Suppressor macrophage (primary cell): ENCODE results near the gene PPP1R9A.
A peak's percentile ranks its signal among the peaks of the same experiment; 100 is the strongest.

ENCODE experiments used
- DNase-seq, 4 experiments: peaks; one replicate each; pipeline ENCODE4 v3.0.0-alpha.2; 2020 to 2022

Gene PPP1R9A

GRCh38 chr7:95035295-95035694, 127.9 kb downstream of the PPP1R9A start:
- no peak for DNase-seq

GRCh38 chr7:95041031-95041430, 133.6 kb downstream of the PPP1R9A start:
- DNase-seq, result no peak

GRCh38 chr7:95045236-95045923, 138.0 kb downstream of the PPP1R9A start:
- peak; percentile 21 to 50 (median 28) for DNase-seq

GRCh38 chr7:95046494-95047240, 139.3 kb downstream of the PPP1R9A start:
- peak in 1 of 4 experiments; percentile 5 for DNase-seq

- DNase-seq, result no peak
These were observed 139.9 kb downstream of the PPP1R9A start for GRCh38 chr7:95047291-95047690.

GRCh38 chr7:95052566-95053094, 145.2 kb downstream of the PPP1R9A start:
- no peak for DNase-seq

GRCh38 chr7:95054386-95054785, 147.0 kb downstream of the PPP1R9A start:
- no peak for DNase-seq

- no peak for DNase-seq
These were observed 147.9 kb downstream of the PPP1R9A start for GRCh38 chr7:95055295-95055694.

GRCh38 chr7:95056107-95056739, 148.8 kb downstream of the PPP1R9A start:
- DNase-seq, result no peak

- no peak for DNase-seq
These were observed 149.5 kb downstream of the PPP1R9A start for GRCh38 chr7:95056901-95057300.

- no peak for DNase-seq
These were observed 152.5 kb downstream of the PPP1R9A start for GRCh38 chr7:95059842-95060313.

GRCh38 chr7:95062901-95063300, 155.5 kb downstream of the PPP1R9A start:
- no peak for DNase-seq

- no peak for DNase-seq
These were observed 159.5 kb downstream of the PPP1R9A start for GRCh38 chr7:95066737-95067530.

- peak in 3 of 4 experiments; percentile 7 to 50 (median 40) for DNase-seq
These were observed 181.3 kb downstream of the PPP1R9A start for GRCh38 chr7:95088536-95089215.

GRCh38 chr7:95089414-95090315, 182.3 kb downstream of the PPP1R9A start:
- no peak for DNase-seq

GRCh38 chr7:95092324-95092723, 184.9 kb downstream of the PPP1R9A start:
- no peak for DNase-seq

GRCh38 chr7:95095259-95095965, 188.0 kb downstream of the PPP1R9A start:
- no peak for DNase-seq

GRCh38 chr7:95095966-95096540, 188.7 kb downstream of the PPP1R9A start:
- peak; percentile 57 to 78 (median 74) for DNase-seq

- DNase-seq, result no peak
These were observed 189.9 kb downstream of the PPP1R9A start for GRCh38 chr7:95097291-95097690.

GRCh38 chr7:95097851-95098250, 190.5 kb downstream of the PPP1R9A start:
- DNase-seq, result no peak
